22Rv1 (cell line): ENCODE results near the gene GSK3A.

ENCODE experiments used
- H3K27ac ChIP-seq: fragments of 450-650 bp; 2 replicates; pipeline ENCODE4 v1.5.1; 2017
- ZFX ChIP-seq: fragments of 450-650 bp; IDR thresholded peaks from 2 replicates; pipeline ENCODE4 v1.6.1; 2017; ENCODE audit warnings: antibody characterized with exemption, borderline replicate concordance
- TF ChIP-seq, protein P1 (sequence below): fragments of 450-650 bp; IDR thresholded peaks from 2 replicates; pipeline ENCODE4 v1.5.1; 2017; ENCODE audit warnings: mild to moderate bottlenecking

GSK3A gene

DNA sequence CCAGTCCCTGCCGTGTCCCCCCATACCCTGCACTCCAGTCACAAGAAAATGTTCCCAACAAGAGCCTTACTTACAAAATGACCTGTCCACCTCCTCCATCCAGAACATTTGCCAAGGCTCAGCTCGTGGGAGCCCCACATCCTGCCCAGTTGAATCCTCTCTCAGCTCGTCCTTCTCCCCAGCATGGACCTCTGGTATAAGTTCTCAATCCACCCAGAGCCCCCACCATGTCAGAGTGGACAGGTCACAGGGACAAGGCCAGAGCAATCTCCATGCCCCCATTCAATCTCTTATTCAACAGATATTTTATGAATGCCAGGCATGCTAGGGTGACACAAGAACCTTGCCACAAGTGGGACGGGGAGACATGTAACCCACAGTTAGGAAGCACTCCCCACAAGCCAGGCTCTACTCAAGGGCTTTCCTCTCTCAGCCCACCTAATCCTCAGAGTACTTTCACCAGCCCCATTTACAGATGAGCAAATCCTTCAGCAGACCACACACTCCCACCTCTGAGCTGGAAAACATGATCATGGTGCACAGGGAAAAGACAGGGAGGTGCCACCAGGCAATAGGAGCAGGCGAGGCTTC is 40.0 kb downstream of the GSK3A start:
- H3K27ac ChIP-seq: no peak overlapping the region
- TF ChIP-seq, protein P1, sequence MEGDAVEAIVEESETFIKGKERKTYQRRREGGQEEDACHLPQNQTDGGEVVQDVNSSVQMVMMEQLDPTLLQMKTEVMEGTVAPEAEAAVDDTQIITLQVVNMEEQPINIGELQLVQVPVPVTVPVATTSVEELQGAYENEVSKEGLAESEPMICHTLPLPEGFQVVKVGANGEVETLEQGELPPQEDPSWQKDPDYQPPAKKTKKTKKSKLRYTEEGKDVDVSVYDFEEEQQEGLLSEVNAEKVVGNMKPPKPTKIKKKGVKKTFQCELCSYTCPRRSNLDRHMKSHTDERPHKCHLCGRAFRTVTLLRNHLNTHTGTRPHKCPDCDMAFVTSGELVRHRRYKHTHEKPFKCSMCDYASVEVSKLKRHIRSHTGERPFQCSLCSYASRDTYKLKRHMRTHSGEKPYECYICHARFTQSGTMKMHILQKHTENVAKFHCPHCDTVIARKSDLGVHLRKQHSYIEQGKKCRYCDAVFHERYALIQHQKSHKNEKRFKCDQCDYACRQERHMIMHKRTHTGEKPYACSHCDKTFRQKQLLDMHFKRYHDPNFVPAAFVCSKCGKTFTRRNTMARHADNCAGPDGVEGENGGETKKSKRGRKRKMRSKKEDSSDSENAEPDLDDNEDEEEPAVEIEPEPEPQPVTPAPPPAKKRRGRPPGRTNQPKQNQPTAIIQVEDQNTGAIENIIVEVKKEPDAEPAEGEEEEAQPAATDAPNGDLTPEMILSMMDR: no peak
- TF ChIP-seq ZFX: no peak

DNA sequence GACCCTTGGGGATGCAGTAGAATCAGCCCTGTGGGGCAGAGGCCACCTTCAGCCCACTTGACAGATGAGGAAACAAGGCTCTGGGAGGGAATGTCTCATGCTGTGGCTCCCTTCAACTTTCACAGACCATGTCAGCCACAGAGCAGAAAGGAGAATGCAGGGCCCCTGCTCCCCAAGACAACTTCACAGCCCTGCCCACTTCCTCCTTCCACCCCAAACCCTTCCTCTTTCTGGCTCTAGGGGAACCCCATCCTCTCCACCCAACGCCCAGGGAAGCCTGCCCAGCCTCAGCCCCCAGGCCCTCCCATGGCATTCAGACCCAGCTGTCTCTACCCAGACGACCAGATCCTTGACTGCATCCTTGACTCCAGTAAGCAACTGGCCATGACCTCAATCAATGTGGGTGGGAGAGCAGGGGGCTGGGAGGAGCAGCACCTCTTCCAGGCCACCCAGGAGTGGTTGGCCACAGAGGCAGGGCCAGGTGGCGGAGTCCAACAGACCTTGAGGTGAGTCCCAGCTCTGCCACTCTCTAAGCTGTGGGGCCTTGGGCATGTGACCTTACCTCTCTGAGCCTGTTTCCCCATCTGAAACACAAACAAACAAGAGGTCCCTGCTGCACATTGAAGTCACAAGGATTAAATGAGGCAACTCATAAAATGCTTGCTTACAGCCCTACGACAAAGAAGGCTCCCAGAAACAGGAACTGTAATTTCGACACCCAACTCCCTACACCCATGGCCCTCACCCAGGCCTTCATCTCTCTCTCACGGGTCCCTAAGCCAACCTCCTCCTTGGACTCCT is 40.7 kb downstream of the GSK3A start:
- TF ChIP-seq ZFX: no peak
- TF ChIP-seq, protein P1: no peak
- no peak overlapping the region for H3K27ac ChIP-seq

- no peak for TF ChIP-seq ZFX
- TF ChIP-seq, protein P1: no peak
- no peak overlapping the region for H3K27ac ChIP-seq
Measured at GRCh38 chr19:42200116-42200715, 42.2 kb downstream of the GSK3A start.

- no peak overlapping the region for H3K27ac ChIP-seq
- TF ChIP-seq, protein P1: no peak; the same call in 1 of the 2 replicates
- TF ChIP-seq ZFX: no peak
Measured at GRCh38 chr19:42199440-42200115, 42.8 kb downstream of the GSK3A start.

DNA sequence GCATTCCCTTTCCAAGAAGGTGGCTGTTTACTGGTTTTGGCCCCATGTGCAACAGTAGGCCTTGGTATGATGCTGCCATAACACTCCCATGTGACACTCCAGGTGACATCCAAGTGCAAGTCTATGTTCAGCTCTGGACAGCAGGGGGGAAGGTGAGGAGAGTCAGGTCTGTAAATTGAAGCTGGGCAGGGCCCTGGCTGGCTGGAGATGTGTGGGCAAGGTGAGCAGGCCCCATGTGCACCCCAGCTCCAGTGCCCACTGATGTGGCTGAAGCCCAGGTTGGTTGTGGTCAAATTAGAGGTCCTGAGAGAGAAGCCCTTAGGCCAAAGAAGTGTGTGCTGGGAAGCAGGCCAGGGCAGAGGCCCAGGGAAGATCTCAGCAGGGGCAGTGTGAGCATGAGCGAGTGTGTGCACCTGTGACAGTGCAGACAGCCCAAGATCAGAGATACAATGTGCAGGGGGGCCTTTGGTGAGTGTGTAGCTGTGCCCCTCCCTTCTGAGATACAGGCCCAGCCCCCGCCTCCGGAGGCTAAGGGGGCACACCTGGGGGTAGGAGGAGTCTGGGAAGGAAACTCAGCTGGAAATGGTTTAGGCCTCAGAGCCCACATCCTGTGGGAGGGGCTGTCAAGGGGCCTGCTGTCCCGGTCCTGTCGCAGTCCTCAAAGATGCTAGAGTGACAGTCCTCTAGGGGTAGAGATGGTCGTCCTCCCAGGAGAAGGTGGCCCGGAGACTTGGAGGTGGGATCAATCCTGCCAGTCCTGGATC is 43.5 kb downstream of the GSK3A start:
- H3K27ac ChIP-seq: no peak overlapping the region
- TF ChIP-seq, protein P1: no peak
- TF ChIP-seq ZFX: no peak

- no peak for TF ChIP-seq ZFX
- TF ChIP-seq, protein P1: no peak
- H3K27ac ChIP-seq: no peak overlapping the region
Measured at GRCh38 chr19:42197375-42197817, 45.0 kb downstream of the GSK3A start.
